GM13976 (cell line): ENCODE data around the gene DTX4.

Experiments
- DNase-seq: peaks from one replicate; pipeline ENCODE4 v3.0.0; 2012; ENCODE audit warnings: low spot score
- in situ Hi-C: fragments of 300-500 bp; cut with MboI; formaldehyde crosslinking; loops from one replicate; pipeline ENCODE4 v1.12.0; 2022; ENCODE audit warnings: low sequenced_read_pairs, mixed read lengths, inconsistent platforms; ENCODE audit not compliant: unreplicated experiment
- TF ChIP-seq, protein P1 (sequence below): IDR thresholded peaks from 2 replicates; pipeline ENCODE4 v1.5.1; 2012; ENCODE audit warnings: borderline replicate concordance, mild to moderate bottlenecking; ENCODE audit not compliant: insufficient read depth; ENCODE audit errors: extremely low read depth, missing control alignments, control extremely low read depth

The DTX4 gene

DNA sequence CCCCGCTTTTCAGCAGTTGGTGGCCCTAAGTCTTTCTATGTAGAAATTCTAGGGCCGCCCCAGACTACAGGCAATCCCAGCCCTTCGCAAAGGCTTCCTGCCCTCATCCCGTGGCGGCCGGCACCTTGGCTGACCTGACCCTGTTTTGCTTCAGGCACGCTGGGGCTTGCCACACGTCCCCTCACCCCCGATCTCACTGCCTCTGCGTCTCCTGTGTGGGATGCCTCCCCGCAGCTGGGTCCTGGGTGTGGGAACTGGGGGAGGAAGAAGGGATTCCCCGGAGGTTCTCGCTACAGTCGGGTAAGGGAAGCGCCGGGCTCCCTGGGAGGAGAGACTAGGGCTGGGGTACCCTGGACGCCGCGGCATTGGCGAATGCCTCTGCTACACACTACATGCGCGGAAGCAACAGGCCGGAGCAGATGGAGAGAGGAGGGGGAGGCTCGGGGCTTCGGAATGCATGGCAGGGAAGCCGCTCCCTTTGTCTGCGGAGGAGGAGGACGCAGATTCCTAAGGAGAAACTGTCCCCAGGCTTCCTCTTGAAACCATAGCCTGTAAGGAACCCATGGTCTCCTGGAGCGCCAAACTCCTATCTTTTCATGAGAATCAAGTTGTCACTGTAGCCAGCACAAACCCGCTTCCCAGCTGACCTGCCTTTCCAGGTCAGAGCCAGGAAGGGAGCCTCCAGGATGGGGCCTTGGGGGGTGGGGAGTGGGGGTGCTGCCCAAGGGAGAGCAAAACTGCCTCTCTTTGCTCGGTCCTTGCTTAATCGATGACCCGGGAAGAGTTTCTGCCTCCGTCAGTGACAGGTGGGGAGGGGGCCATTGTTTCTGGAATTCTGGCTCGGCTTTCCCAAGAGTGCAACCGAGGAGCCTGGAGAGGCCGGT, 1.4 kb downstream of the DTX4 start:
- TF ChIP-seq, protein P1, sequence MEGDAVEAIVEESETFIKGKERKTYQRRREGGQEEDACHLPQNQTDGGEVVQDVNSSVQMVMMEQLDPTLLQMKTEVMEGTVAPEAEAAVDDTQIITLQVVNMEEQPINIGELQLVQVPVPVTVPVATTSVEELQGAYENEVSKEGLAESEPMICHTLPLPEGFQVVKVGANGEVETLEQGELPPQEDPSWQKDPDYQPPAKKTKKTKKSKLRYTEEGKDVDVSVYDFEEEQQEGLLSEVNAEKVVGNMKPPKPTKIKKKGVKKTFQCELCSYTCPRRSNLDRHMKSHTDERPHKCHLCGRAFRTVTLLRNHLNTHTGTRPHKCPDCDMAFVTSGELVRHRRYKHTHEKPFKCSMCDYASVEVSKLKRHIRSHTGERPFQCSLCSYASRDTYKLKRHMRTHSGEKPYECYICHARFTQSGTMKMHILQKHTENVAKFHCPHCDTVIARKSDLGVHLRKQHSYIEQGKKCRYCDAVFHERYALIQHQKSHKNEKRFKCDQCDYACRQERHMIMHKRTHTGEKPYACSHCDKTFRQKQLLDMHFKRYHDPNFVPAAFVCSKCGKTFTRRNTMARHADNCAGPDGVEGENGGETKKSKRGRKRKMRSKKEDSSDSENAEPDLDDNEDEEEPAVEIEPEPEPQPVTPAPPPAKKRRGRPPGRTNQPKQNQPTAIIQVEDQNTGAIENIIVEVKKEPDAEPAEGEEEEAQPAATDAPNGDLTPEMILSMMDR: no peak
- in situ Hi-C loops: loop anchor here (5.0 kb wide), 1 partner anchor 34 kb away; no protein-coding TSS in a partner anchor
- no peak for DNase-seq

DNA sequence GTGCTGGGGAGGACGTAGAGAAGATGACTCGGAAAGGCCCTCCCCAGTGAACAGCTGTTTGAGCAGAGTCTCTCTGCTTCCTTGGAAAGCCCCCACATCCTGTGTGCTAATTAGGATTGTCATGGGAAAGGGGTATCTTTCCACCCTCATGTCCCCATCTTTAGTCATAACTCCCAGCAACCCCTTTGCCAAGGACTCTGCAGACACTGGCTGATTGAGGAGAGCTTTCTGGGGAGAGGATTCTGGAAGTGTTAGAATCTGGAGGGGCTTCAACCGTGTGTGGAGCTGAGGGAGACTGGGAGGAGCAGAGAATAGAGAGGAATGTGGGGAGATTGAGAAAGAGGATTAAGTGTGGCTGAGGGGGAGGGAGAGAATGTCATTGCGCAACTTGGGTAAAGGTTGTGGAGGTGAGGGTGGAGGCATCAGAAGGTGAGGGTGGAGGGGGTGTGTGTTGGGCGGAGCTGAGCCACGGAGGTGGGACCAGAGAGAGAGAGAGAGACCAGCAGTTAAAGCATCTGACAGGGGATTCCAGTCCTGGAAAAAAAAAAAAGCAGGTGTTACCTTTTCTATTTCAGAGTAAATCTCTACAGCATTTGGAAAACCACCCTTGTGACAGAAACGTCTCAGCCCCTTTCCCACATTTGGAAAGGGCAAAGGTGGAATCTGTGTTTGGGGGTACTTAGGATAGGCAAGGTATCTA, 2.2 kb downstream of the DTX4 start:
- TF ChIP-seq, protein P1: no peak
- in situ Hi-C loops: loop anchor here (5.0 kb wide), 1 partner anchor 33 kb away; no protein-coding TSS in a partner anchor
- no peak for DNase-seq

DNA sequence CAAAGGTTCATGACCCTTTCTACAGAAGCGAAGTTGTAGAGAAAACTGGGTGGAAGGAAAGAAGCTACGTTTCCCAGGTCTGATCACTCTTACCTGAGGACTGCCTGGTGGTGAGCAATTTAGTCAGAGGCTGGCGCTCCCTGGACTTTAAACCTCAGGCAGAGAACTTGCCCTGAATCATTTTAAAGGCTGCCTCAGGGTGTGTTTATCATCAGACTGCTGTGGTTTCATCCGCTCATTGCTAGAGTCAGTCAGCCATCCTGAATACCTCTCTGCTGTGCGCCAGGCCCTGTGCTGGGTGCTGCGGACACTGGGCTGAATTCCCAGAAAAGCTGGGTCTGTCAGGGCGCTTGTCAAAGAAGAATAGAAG, 2.7 kb downstream of the DTX4 start:
- TF ChIP-seq, protein P1: no peak
- in situ Hi-C loops: loop anchor here (5.0 kb wide), 1 partner anchor 33 kb away; no protein-coding TSS in a partner anchor
- no peak for DNase-seq

DNA sequence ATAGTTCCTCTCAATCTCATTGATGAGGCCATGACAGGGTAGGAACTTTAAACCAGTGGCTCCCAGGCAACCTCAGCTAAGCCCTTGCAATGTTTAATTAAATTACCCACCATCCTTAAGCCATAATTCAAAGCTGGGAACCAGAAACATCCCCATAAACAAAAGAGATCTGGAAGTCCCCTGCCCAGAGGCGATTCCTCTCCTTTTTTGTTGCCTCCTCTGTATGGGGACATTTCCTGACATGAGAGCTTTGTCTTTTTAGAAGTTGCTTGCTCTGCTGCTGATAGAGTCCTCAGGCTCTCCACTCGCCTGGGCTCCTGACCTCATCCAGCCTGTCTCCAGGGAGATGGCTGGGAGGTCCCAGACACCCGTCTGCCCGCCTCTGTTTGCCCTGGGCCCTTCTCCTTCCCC, 3.2 kb downstream of the DTX4 start:
- in situ Hi-C loops: no loop called here
- DNase-seq: no peak
- TF ChIP-seq, protein P1: no peak

DNA sequence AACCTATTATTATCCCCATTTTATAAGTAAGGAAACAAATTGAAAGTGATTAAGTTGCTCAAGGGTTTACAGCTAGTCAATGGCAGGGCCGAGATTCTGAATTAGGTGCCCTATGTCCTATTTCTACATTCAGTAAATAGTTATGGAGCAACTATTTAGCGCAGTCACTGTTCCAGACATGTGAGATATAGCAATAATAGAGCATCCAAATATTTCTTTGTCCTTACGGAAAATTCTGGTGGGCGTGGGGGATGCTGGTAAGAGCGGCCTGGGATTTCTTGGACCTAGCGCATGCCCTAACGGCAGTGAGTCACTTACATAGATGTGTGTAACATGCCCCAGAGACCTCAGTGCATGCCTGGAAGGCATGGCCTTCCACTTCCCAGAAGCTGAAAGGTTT, 4.4 kb downstream of the DTX4 start:
- in situ Hi-C loops: no loop called here
- TF ChIP-seq, protein P1: no peak

DNA sequence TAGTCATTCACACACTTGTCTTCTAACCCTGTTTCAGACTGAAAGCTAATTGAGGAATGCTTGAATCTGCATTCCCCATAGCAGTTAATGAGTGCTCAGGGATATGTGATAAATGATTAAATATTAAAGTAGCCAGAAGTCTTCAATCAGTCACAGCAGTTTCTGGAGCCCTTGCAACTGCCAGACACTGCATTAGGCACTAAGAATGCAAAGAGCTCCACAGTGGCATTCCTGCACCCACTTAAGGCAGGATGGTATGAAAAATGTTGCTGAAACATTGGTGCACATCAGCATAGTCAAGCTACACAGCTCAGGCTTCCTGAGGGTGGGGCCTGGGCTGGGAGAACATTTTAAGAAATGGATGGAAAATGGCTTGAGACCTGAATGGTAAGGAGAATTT, 6.5 kb downstream of the DTX4 start:
- DNase-seq: no peak
- TF ChIP-seq, protein P1: no peak
- in situ Hi-C loops: no loop called here

More for the DNA sequence above, 4.4 kb downstream of the DTX4 start:
- no peak for DNase-seq
